Kidney tubule cell (primary cell): Measurements from ENCODE around the gene SPTBN4.
A peak's percentile ranks its signal among the peaks of the same experiment; 100 is the strongest.

Experiments used
- DNase-seq: peaks from one replicate; pipeline ENCODE4 v3.0.0-alpha.2; 2018; ENCODE audit warnings: low spot score

The SPTBN4 gene

GRCh38 chr19:40565910-40566495, 99.2 kb downstream of the SPTBN4 start:
- DNase-seq: no peak

- no peak for DNase-seq
Observed at GRCh38 chr19:40567040-40567749, 100.4 kb downstream of the SPTBN4 start.

GRCh38 chr19:40567750-40568494, 101.1 kb downstream of the SPTBN4 start:
- DNase-seq: no peak

- DNase-seq: peak; percentile 99
Observed at GRCh38 chr19:40570313-40571004, 103.7 kb downstream of the SPTBN4 start.

GRCh38 chr19:40571005-40571318, 104.2 kb downstream of the SPTBN4 start:
- no peak for DNase-seq

GRCh38 chr19:40571831-40572495, 105.2 kb downstream of the SPTBN4 start:
- no peak for DNase-seq

- DNase-seq: no peak
Observed at GRCh38 chr19:40575326-40575725, 108.5 kb downstream of the SPTBN4 start.

GRCh38 chr19:40576151-40576584, 109.4 kb downstream of the SPTBN4 start:
- DNase-seq: no peak

- DNase-seq: peak; percentile 93
Observed at GRCh38 chr19:40576585-40577451, 110.0 kb downstream of the SPTBN4 start, which contains the start of gene SHKBP1. Gene SHKBP1 (plus strand): TSS chr19:40576873. CDS start chr19:40576900, 27 bp downstream.

- DNase-seq: no peak
Observed at GRCh38 chr19:40578442-40578908, 111.7 kb downstream of the SPTBN4 start.

- no peak for DNase-seq
Observed at GRCh38 chr19:40580619-40581018, 113.8 kb downstream of the SPTBN4 start.

GRCh38 chr19:40581531-40581930, 114.7 kb downstream of the SPTBN4 start:
- DNase-seq: no peak

- DNase-seq: no peak
Observed at GRCh38 chr19:40582467-40582866, 115.7 kb downstream of the SPTBN4 start.

GRCh38 chr19:40583283-40583682, 116.5 kb downstream of the SPTBN4 start:
- no peak for DNase-seq

GRCh38 chr19:40584007-40584406, 117.2 kb downstream of the SPTBN4 start:
- peak; percentile 60 for DNase-seq

GRCh38 chr19:40585241-40585981, 118.6 kb downstream of the SPTBN4 start:
- DNase-seq: peak; percentile 95

- no peak for DNase-seq
Observed at GRCh38 chr19:40585982-40586422, 119.2 kb downstream of the SPTBN4 start.

- no peak for DNase-seq
Observed at GRCh38 chr19:40586611-40587010, 119.8 kb downstream of the SPTBN4 start.

- peak; percentile 42 for DNase-seq
Observed at GRCh38 chr19:40588110-40588854, 121.5 kb downstream of the SPTBN4 start.
